GF-D8 (cell line): ENCODE data around the gene MAP4K4.

Experiments used
- DNase-seq: peaks from one replicate; lab custom pipeline; 2025; lab: John Stamatoyannopoulos, UW

MAP4K4 gene

GRCh38 chr2:101843471-101843870 is 146.0 kb downstream of the MAP4K4 start:
- no peak for DNase-seq

GRCh38 chr2:101844055-101844635 is 146.6 kb downstream of the MAP4K4 start:
- no peak for DNase-seq

- DNase-seq = no peak
Observed at GRCh38 chr2:101846973-101847372, 149.5 kb downstream of the MAP4K4 start.

- DNase-seq = no peak
Observed at GRCh38 chr2:101847661-101848339, 150.3 kb downstream of the MAP4K4 start.

- DNase-seq = no peak
Observed at GRCh38 chr2:101848769-101849410, 151.4 kb downstream of the MAP4K4 start.

GRCh38 chr2:101850450-101850849 is 152.9 kb downstream of the MAP4K4 start:
- DNase-seq = no peak

- DNase-seq = no peak
Observed at GRCh38 chr2:101850991-101851390, 153.5 kb downstream of the MAP4K4 start.

GRCh38 chr2:101852824-101853223 is 155.3 kb downstream of the MAP4K4 start:
- DNase-seq = no peak

- DNase-seq = no peak
Observed at GRCh38 chr2:101854877-101855276, 157.4 kb downstream of the MAP4K4 start.

- no peak for DNase-seq
Observed at GRCh38 chr2:101855776-101856175, 158.3 kb downstream of the MAP4K4 start.

- no peak for DNase-seq
Observed at GRCh38 chr2:101858246-101858645, 160.7 kb downstream of the MAP4K4 start.

GRCh38 chr2:101858910-101859309 is 161.4 kb downstream of the MAP4K4 start:
- DNase-seq = no peak

GRCh38 chr2:101859604-101860003 is 162.1 kb downstream of the MAP4K4 start:
- no peak for DNase-seq

- no peak for DNase-seq
Observed at GRCh38 chr2:101860157-101860556, 162.7 kb downstream of the MAP4K4 start.

GRCh38 chr2:101860782-101861181 is 163.3 kb downstream of the MAP4K4 start:
- no peak for DNase-seq

GRCh38 chr2:101861382-101861781 is 163.9 kb downstream of the MAP4K4 start:
- DNase-seq = no peak

- DNase-seq = no peak
Observed at GRCh38 chr2:101863534-101863933, 166.0 kb downstream of the MAP4K4 start.

- DNase-seq = no peak
Observed at GRCh38 chr2:101864426-101864825, 166.9 kb downstream of the MAP4K4 start.

GRCh38 chr2:101868525-101868924 is 171.0 kb downstream of the MAP4K4 start:
- DNase-seq = no peak

GRCh38 chr2:101869527-101869926 is 172.0 kb downstream of the MAP4K4 start:
- DNase-seq = no peak

GRCh38 chr2:101870444-101870843 is 172.9 kb downstream of the MAP4K4 start:
- DNase-seq = no peak

- DNase-seq = no peak
Observed at GRCh38 chr2:101871480-101871879, 174.0 kb downstream of the MAP4K4 start.

- no peak for DNase-seq
Observed at GRCh38 chr2:101872480-101872879, 175.0 kb downstream of the MAP4K4 start.
